ENCODE data around the gene IGF2BP2. TPM values are rescaled to one million over a fixed set of nuclear protein-coding genes. Genes with fewer than 3 reads are reported as not detected.

IGF2BP2 gene
- total and polyA plus RNA-seq, 2 donors from 2014 or later, result 7.7 to 26.9 TPM

GRCh38 chr3:185746470-185746869, 78.4 kb downstream of the IGF2BP2 start:
- no peak overlapping the region for H3K9ac ChIP-seq (ENCODE audit: low read length in 3 of 3)
- no peaks in the 10 kb centered on the region for H3K36me3 ChIP-seq (ENCODE audit: control insufficient read depth in 2 of 3, insufficient read depth in 3 of 3, low read length in 3 of 3)
- H3K27me3 ChIP-seq (ENCODE audit: control insufficient read depth, insufficient read depth, low read length), result no peaks in the 10 kb centered on the region
- no peaks in the 10 kb centered on the region for H3K9me3 ChIP-seq (ENCODE audit: control insufficient read depth in 2 of 3, insufficient read depth in 1 of 3, low read length in 3 of 3)
- no peak for FAIRE-seq
- TF ChIP-seq, protein P1, sequence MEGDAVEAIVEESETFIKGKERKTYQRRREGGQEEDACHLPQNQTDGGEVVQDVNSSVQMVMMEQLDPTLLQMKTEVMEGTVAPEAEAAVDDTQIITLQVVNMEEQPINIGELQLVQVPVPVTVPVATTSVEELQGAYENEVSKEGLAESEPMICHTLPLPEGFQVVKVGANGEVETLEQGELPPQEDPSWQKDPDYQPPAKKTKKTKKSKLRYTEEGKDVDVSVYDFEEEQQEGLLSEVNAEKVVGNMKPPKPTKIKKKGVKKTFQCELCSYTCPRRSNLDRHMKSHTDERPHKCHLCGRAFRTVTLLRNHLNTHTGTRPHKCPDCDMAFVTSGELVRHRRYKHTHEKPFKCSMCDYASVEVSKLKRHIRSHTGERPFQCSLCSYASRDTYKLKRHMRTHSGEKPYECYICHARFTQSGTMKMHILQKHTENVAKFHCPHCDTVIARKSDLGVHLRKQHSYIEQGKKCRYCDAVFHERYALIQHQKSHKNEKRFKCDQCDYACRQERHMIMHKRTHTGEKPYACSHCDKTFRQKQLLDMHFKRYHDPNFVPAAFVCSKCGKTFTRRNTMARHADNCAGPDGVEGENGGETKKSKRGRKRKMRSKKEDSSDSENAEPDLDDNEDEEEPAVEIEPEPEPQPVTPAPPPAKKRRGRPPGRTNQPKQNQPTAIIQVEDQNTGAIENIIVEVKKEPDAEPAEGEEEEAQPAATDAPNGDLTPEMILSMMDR (IDR thresholded peaks at IDR 0.05; ENCODE audit: borderline replicate concordance, extremely low read depth, insufficient read depth), result no peak
- H3K4me3 ChIP-seq (ENCODE audit: low read length in 3 of 3), result no peak overlapping the region
- DNase-seq, result no peak
- H3K4me1 ChIP-seq (ENCODE audit: control insufficient read depth in 2 of 3, insufficient read depth in 2 of 3, low read depth in 1 of 3, low read length in 3 of 3), result peaks cover 0 to 15% (median 5%) of the 10 kb centered on the region in 3 donors
- no peak overlapping the region for H3K27ac ChIP-seq (ENCODE audit: low read depth in 2 of 2, low read length in 2 of 2)
- intact Hi-C loops (cut with DNase I), result no loop called here

GRCh38 chr3:185744997-185745843, 79.6 kb downstream of the IGF2BP2 start:
- FAIRE-seq (no peak), DNase-seq (peak in 3 of 5 donors; percentile 65 to 83 (median 82))
- H3K36me3 ChIP-seq (ENCODE audit: control insufficient read depth in 2 of 3, insufficient read depth in 3 of 3, low read length in 3 of 3), result no peaks in the 10 kb centered on the region
- no peak overlapping the region for H3K4me3 ChIP-seq (ENCODE audit: low read length in 3 of 3)
- intact Hi-C loops (cut with DNase I), result no loop called here
- peaks cover 0 to 15% (median 5%) of the 10 kb centered on the region in 3 donors for H3K4me1 ChIP-seq (ENCODE audit: control insufficient read depth in 2 of 3, insufficient read depth in 2 of 3, low read depth in 1 of 3, low read length in 3 of 3)
- no peaks in the 10 kb centered on the region for H3K9me3 ChIP-seq (ENCODE audit: control insufficient read depth in 2 of 3, insufficient read depth in 1 of 3, low read length in 3 of 3)
- no peak overlapping the region for H3K9ac ChIP-seq (ENCODE audit: low read length in 3 of 3)
- H3K27ac ChIP-seq (ENCODE audit: low read depth in 2 of 2, low read length in 2 of 2), result no peak overlapping the region
- TF ChIP-seq, protein P1 (IDR thresholded peaks at IDR 0.05; ENCODE audit: borderline replicate concordance, extremely low read depth, insufficient read depth), result no peak
- H3K27me3 ChIP-seq (ENCODE audit: control insufficient read depth, insufficient read depth, low read length), result no peaks in the 10 kb centered on the region

GRCh38 chr3:185741586-185741985, 83.3 kb downstream of the IGF2BP2 start:
- H3K4me1 ChIP-seq (ENCODE audit: control insufficient read depth in 2 of 3, insufficient read depth in 2 of 3, low read depth in 1 of 3, low read length in 3 of 3), result peaks cover 0 to 12% (median 5%) of the 10 kb centered on the region in 3 donors
- H3K27me3 ChIP-seq (ENCODE audit: control insufficient read depth, insufficient read depth, low read length), result no peaks in the 10 kb centered on the region
- no peak overlapping the region for H3K9ac ChIP-seq (ENCODE audit: low read length in 3 of 3)
- TF ChIP-seq, protein P1 (IDR thresholded peaks at IDR 0.05; ENCODE audit: borderline replicate concordance, extremely low read depth, insufficient read depth), result no peak
- H3K27ac ChIP-seq (ENCODE audit: low read depth in 2 of 2, low read length in 2 of 2), result no peak overlapping the region
- no peak overlapping the region for H3K4me3 ChIP-seq (ENCODE audit: low read length in 3 of 3)
- intact Hi-C loops (cut with DNase I), result no loop called here
- H3K9me3 ChIP-seq (ENCODE audit: control insufficient read depth in 2 of 3, insufficient read depth in 1 of 3, low read length in 3 of 3), result no peaks in the 10 kb centered on the region
- FAIRE-seq, result no peak
- DNase-seq, result no peak
- H3K36me3 ChIP-seq (ENCODE audit: control insufficient read depth in 2 of 3, insufficient read depth in 3 of 3, low read length in 3 of 3), result no peaks in the 10 kb centered on the region

Data from kidney (tissue), 14 donors.